ELR (cell line): ENCODE data around the gene SIM1.

Source experiments
- DNase-seq: peaks from one replicate; pipeline ENCODE4 v3.0.0-alpha.2; 2015; ENCODE audit warnings: low read depth

Gene SIM1

DNA sequence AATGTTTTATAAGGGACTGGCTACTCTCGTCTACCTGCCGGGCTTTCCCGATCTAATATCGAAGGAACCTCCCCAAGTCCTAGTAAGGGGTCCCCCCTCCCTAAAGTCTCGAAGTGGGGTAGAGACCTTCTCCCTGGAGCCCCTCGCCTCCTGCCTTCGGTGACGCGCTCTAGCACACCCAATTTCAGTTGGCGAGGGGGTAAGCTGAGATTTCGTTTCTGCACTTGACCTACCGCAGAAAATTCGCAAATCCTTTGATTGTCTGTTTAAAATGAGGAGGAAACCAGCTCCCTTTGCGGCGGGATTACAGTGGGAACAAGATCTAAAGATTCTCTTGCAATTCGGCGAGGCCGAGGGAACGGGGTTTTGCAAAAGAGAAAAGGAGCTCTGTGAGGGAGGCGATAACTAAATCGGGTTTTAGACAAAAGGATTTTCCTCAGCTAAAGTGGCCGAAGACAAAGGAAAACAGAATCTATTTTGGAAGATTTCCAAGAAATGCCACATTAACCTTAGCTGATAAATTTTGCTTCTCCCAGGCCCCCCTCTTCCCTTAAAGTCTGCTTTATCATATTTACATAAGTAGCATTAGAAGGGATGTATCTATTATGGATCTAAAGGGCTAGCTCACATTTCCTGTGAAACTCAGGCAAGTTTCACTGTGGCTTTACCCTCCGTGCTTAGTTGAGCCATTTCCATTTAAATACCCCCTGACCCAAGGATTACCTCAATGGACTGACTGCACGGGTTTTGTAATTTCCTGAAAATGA is 8.4 kb downstream of the SIM1 start:
- DNase-seq = peak; percentile 64

DNA sequence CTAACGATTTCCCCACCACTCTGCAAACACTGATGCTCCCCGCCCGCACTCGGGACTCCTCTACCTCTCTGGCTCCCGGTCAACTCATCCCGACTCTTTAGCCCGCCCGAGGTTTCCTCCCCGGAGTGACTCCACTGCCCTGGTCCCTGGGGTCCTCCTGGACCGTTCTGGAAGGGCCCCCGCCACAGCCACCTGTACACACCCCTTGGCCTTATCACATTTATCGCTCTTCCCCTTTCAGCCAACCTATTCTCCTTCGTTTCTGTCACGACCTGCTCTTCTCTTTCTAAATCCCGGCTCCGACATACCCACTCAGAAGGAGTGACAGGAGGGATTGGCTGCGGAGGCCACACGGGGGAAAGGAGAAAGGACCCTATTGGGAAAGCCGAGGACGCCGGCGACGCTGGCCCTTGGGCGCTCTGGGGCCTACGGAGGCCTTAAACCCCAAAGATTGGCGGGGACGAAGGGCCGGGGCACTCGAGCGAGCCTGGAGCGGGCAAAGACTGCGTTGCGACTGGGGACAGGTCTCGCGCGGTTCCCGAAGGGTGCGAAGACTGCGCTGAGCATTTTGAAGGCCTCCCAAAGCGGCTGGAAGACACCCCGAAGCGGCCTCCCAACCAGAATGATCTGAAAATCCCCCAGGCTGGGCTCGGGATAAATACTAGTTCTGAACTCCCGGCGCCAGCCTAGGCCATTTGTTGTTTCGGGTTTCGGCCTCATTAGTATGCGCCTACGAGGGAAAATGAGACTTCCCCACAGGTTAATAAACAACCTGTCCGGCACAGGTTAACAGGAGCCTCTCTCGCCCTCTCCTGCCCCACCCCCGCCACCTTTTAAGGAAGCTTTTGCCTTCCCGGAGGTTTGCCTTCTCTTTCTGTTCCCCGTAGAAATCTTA is 9.2 kb downstream of the SIM1 start:
- DNase-seq = peak; percentile 75

DNA sequence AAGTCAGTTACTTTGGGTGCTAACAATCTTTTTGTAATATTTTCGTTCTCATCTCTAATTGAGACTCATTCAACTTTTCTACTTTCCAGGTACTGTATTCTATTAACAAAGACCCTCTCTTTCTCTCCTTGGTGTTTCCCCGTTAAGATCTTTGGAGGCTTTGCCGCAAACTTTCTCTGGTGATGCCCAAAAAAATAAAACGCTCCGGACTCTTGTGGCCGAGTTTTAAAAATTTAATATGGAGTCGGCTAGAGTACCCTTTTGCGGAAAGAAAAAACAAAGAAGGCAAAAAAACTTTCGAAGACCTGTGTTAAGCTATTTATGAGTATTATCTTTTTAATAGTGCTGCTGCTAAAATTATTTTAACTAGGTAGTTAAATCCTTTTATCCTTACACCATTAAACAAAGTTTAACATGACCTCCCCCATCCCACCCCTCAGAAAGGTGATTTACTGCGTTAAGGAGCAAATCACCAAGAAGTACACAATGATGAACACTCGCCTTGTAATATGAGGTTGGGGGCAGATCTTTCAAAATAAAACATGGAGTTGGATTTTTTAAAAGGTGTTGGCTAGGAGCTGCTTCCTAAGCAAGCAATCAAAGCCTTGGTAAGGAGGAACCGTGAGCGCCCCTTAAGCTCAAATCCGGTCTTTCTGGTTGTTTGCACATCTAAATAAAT is 10.0 kb downstream of the SIM1 start:
- DNase-seq = no peak

DNA sequence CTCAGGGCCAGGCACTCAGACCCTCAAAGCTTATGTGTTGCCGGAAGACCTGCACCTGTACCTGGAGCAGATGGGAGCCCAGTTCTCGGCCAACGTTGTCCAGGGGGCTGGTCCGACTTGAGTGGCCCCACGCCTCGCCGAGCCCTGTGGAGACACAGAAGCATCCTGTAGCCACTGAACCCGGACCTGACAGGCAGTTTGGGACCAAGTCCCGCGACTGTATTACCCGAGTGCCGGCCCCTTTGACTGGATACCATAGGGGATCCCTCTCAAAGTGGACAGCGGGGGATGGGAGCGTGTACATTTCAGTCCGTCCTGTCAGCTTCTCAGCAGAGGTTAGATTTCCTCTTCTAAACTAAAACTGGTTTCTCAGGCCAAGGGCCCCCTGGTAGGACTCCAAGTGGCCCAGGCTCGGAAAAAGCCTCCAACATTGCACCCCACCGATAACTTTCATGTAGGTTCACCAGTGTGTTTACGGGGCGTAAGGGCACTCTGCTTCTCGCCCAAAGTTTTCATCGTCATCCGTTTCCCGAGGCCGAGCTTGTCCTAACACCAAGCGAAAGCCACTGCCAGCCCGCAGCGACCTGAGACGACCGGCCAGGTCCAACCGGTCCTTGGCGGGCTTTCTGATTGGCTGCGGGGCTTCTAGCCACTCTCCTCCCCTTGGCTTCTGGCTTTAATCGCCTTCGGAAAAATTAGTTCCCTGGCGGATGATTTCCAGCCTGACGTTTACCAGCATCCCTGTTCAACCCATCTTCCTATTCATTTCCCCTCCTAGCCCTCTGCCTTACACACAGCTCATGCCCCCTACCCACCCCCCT is 10.8 kb downstream of the SIM1 start:
- peak; percentile 90 for DNase-seq

DNA sequence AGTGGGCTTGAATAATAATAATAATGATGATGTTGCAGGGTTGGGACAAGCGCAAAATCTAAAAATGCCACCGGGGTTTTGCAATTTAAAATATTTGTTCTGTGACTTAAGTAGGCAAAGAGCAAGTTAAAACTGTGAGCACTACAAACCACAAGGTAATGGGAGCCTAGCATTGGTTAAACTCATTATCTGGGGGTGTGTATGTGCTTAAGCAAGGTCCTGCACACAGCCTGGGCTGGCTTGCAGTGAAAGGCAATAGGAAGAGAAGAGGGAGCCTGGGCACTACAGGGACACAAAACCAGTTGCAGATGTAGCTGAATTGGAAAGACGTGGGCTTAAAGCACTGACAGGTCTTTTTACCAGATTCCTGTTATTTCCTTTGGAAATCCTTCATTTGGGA is 11.7 kb downstream of the SIM1 start:
- no peak for DNase-seq

DNA sequence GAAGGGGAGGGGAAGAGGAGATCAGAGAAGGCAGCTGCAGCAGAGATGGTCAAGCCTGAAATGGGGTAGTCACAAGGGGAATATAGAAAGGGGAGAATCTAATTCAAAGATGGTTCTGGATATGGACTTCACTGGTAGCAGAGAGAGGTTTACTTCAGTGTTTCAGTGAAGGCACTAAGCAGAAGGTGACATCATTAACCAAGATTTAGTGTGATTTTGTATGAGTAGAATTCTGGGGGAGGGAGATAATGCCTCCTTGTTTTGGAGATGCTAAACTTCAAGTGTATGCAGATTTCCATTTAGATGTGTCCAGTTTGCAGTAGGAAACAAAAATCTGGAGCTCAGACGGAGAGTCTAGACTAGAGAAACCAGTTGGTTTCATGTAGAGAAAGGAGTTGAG is 13.1 kb downstream of the SIM1 start:
- DNase-seq = no peak

DNA sequence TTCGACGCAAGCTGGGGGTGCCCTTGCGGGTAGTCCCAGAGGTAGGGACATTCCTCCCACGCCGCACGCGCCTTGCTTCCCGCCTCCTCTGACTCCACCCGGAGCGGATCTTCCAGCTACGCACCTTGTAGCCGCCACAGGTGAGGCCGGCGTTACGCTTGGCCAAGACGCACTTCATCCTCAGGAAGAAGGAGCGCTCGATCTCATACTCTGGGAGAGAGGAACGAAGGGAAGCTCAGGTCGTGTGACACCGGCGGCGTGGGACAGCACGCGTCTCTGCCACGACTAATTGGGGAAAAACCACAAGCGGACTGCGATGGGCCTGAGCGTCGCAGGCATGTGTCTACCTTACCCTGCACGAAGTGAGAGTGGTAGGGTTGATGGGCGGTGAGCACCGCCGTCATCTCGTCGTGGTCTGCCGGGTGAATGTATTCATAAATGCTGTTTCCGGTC is 15.5 kb downstream of the SIM1 start:
- DNase-seq = no peak

DNA sequence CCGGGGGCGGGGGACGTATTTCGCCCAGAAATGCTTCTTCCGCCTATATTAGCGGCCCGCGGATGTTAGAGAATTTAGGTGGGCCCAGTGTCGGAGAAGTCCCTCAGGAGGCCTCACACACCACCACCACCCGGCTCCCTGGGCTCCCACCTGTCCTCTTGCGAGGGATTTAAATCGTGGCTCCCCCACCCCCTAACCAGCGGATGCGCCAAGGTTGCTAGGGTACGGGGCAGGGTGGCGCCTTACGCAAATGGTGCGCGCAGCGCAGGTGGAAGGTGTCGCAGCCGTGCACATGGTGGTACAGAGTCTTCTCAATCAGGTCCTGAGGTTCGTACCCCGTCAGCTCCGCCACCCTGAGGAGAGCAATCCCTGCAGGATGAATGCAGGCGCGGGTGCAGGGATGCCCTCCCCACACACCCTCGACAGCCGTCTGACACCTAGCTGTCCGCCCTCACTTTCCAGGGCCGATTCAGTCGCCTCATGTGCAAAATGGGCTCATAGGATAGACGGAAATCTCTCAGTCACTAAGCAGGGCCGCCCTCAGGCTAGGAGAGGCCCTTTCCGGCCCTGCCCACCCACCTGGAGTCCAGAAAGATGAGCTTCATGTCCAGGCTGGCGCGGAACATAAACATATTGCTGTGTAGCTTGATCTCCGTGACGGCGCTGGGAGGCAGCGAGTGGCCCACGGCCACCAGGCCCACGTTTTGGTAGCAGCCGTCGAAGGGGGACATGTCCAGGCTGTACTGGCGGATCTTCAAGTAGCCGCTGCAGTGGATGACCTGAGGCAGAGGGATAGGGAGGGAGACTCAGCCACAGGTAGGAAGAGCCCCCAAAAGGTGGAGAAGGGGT is 16.6 kb downstream of the SIM1 start:
- no peak for DNase-seq

DNA sequence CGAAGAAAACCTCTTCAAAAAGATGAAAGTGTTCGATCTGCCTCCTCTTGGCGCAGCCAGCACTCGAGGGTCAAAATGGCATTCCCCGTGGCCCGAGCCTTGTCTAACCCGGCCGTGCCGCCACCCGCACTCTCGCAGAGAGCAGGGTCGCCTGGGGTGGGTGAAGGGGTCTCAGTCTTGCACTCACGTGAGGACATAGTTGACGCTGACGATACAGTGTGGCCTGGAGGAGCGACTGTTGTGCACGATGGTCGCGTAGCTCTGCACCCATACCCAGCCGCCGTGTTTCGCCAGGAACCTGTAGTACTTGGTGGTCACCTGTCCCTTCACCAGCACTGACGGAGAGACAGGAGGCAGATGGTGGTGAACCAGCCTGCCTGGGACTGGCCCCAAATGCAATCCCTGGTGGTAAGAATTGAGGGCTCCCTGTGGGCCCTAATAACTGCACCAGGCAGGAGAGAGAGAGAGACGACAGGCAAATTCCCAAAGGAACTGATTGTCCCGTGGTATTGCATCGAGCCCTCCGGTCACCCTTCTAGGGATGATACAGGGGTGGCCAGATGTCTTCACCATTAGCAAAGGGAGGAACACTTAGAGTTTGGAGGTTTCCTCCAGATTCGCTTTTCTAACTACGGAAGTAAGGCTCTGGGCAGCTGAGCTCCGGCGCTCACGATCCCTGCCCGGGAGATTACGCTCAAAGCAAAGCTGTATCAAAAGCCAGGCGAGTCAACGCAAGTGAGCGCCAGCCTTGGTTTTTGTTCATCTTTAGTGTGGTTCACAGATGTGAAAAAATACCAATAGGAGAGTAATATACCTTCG is 17.4 kb downstream of the SIM1 start:
- DNase-seq = peak; percentile 51

DNA sequence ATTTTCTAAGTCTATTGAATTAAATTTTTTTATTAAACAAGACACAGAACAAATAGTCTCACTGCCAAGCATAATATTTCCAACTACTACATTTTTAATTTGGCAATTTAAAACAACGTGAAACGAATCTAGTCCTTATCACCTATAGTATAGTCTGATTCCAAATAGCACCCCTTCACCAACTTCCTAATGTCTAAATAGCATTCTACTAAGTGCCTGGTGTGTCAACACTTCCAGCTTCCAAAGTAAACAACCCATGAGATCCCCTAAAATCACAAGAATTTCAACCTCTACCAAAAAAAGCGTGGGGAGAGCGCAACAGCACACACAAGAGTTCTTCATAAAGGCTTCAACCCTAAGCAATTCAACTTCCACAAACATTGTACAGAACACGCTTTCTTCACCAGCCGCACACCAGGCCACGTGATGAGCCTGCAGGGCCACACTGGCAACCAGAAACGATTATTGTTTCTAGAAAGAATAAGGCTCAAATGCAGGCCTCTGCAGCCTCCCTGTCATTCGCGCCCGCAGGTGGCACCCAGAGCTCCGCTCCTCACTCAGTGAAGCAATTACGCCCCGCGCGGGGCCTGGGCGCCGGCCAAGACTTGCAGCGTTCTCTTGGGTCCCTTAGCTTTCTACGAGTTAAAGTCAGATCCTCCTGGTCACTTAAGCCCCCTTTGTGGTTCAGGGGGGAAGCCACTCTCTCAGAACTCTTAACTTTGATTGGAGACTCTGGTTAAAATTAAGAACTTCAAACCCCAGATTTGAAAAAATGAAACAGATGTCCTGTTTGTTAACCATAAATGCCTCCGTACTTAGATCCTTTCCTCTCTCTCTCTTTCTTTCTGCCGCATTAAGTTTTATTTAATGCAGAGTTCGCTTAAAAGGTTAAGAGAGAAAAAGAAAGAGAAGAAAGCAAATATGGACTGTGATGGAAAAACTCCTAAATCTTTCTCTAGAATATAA is 18.3 kb downstream of the SIM1 start:
- DNase-seq = peak; percentile 80

DNA sequence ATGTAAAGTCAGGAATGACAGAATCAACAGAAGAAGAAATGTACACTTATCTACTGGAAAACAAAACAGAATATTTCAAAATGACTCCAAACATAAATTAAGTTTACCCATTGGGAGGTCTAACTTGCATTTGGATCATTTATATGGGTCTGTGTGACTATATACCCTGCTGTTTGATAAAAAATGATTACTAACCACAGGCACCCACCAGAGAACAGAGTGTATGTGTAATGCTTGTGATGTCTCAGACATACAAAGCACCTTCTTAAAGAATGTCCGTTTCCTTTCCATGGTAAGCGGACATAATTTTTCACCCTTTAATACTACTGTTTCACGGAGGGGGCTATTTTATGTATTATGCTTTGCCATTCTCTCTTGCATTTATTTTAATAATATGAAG is 19.2 kb downstream of the SIM1 start:
- peak; percentile 81 for DNase-seq

DNA sequence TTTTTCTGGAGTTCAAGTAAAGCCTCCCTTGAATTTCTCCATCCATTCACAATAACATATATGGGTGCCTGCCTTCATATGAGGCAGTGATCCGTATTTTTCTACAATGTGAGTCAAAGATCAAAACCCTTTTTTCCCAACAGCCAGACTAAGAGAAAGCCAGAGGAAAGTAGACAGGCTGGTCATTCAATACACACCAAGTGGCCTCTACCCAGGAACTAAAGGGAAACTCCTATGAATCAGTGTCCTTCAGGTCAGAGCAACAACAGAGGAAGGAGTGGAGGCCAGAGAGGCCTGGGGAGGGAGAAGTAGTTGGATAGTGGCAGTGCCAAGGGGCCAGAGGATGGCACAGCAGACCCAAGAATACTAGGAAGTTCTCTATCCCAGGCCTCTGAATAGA is 23.8 kb downstream of the SIM1 start:
- DNase-seq = peak; percentile 25

DNA sequence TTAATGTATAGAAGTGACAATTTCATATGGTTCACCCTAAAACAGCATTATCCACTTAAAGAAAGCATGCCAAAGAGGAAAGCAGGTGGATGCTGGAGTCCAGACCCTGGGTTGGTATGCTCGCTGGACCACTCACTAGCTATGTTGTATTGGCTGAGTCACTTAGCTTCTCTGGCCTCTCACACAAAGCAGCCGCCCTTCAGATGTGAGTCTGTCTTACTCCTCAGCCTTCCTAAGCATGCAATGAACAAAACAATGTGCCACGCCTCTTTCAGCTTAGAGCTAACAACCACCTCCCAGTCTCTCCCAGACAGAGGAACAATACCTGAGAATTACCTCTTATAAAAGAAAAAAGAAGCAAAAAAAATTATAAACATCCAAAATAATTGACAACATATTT is 29.4 kb downstream of the SIM1 start:
- peak; percentile 84 for DNase-seq

DNA sequence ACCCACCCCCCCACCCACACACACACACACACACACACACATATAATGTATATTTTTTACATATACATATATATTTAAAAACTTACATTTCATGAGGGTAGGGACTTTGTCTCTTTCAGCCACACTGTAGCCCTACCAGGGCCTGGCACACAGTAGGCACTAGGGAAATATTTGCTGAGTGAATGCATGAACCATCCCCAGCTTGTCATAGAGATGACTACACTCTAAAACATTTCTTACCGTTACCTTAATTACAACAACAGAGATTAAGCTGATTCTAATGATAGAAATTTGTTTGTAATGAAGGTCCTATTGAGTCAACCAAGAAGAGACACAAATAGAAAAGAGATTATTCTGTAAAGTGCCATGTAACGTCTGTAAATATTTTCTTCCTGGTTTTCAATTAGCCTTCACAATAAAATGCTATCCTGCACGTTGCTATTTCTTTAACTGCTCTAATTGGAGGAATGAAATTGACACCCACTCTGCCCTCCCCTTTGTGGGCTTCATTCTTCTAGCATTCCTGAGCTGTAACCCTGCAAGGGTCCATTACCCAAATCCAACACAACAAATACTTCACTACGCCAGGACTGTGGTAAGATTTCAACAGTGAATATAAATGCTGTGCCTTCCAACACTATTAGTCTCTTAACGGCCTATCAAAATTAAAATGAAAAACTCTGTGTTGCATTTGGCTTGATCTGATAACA is 30.8 kb downstream of the SIM1 start:
- peak; percentile 51 for DNase-seq

DNA sequence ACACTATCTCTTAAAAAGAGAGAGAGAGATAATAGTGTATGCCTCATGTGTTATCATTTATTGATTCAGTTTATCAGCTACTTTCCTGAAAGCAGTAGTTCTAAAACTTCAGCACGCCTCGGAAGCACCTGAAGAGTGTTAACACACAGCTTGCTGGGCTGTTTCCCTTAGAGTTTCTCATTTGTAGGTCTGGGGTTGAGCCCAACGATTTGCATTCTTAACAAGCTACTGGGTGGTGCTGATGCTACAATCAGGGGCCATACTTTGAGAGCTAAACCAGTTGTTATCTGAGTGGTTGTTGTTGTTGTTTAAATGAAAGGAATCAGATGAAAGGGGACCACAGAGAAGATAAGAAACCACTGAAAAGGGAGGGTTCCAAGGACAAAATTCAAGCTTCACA is 32.6 kb downstream of the SIM1 start:
- DNase-seq = no peak

DNA sequence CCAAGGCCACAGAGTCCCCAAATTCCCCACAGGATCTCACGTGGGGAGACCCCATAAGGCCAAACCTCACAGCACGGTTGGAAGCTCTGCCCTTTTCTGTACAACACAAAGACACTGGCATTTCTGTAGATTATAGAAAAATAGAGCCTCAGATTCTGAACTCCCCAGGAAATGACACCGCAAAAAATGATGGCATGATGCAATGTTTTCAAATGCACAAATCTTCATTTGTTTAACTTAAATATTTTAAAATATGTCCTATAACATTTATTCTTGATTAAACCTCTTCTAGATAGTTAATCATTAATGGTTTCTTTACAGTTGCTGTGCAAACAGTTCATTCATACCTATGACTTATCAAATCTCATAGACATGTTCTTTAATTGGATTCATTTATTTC is 33.8 kb downstream of the SIM1 start:
- DNase-seq = no peak

DNA sequence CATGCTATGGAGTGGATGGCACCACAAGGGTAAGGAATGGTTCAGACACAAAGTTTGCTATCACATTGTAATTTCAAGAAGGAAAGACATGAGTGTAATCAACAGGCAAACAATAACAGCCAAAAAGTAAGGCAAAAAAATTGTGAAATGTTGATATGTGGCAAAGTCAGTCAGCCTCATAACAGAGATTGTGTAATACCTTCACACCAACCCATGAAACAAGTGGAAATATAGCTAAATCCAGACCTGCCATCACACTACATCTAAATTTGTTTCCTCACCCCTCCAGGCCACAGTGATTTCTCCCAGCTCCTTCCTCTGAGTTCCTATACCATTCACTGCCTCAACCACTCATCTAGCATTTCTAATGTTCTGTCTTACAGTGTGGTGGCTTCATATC is 37.3 kb downstream of the SIM1 start:
- no peak for DNase-seq

DNA sequence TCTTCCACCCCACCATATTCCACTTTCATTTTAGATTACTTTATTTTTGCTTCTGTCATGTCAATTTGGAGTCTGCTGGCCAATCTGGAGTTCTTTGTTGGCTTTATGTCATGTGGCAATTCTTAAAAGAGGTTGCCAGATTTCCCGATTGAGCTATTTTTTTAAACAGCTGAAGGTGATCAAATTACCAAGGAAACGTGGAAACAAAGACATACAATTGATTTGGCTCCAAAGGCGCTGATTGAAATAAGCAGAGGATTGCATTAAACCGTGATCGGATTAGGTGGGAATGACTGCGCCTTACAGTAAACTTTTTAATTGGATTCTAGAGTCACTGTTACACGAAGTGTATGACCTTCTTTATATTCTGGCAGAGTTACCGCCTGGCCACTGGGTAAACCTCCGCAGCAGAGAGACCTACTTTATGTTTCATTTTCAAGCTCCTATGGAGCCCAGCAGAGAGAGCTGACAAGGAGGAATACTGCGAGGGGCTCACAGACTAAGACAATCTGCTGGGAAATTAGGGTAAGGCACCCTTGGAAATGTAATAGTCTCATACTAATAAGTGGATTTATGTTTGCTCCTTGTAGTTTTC is 37.9 kb downstream of the SIM1 start:
- no peak for DNase-seq
